ENCODE measurements around the gene CFAP61. TPM values are rescaled to one million over a fixed set of nuclear protein-coding genes. Genes with fewer than 3 reads are reported as not detected.

The CFAP61 gene
- total and polyA plus RNA-seq, 7 donors, result 8.3 to 59.4 (median 24.5) TPM

GRCh38 chr20:20276811-20277530 lies 224.6 kb downstream of the CFAP61 start:
- TF ChIP-seq CTCF (IDR thresholded peaks at IDR 0.05), result no peak
- Histone ChIP-seq H3K27me3 (ENCODE audit: insufficient read depth in 3 of 3, low read length in 2 of 3) (no peaks in the 10 kb centered on the region), H3K4me1 (peaks cover 7% of the 10 kb centered on the region), H3K4me3 (no peak overlapping the region), H3K9me3 (peaks cover 2% of the 10 kb centered on the region), H3K36me3 (ENCODE audit: insufficient read depth in 1 of 2, low read depth in 1 of 2) (no peaks in the 10 kb centered on the region), H3K27ac (no peak overlapping the region)
- peak in 1 of 4 donors; percentile 7 for ATAC-seq
- 45 to 65% (median 64%) methylated on average over 26 of the region's 26 CpGs for WGBS, 3 donors
- intact Hi-C loops (cut with DNase I), result no loop called here
- no peak for DNase-seq

DNA sequence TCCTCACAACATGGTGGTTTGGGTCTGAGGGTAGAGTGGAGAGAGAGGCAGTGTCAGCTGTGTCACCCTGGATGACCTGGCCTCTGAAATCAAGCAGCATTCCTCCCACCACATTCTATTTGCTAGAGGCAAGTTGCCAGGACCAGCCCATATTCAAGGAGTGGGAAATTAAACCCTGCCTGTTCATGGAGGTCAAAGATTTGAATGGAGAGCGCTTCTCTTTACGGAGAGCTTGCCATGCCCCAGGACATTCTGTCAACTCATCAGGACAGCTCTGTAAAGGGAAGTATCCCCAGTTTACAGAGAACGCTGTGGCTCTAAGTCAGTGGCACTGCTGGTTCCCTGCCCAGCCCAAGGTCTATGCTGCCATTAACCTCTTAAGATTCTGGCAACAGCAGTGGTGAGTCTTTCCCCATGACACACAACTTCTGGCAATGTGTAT lies 225.6 kb downstream of the CFAP61 start:
- WGBS, 3 donors, result 27 to 45% (median 29%) methylated on average over 3 of the region's 3 CpGs
- DNase-seq, result peak; percentile 20 to 72
- intact Hi-C loops (cut with DNase I), result no loop called here
- no peaks in the 10 kb centered on the region for H3K36me3 ChIP-seq (ENCODE audit: insufficient read depth in 1 of 2, low read depth in 1 of 2)
- TF ChIP-seq CTCF (IDR thresholded peaks at IDR 0.05), result no peak
- H3K27ac ChIP-seq, result no peak overlapping the region
- no peaks in the 10 kb centered on the region for H3K27me3 ChIP-seq (ENCODE audit: insufficient read depth in 3 of 3, low read length in 2 of 3)
- H3K4me3 ChIP-seq, result no peak overlapping the region
- H3K4me1 ChIP-seq, result peaks cover 7% of the 10 kb centered on the region
- peaks cover 2% of the 10 kb centered on the region for H3K9me3 ChIP-seq
- ATAC-seq, result peak; percentile 70 to 93 (median 92)

DNA sequence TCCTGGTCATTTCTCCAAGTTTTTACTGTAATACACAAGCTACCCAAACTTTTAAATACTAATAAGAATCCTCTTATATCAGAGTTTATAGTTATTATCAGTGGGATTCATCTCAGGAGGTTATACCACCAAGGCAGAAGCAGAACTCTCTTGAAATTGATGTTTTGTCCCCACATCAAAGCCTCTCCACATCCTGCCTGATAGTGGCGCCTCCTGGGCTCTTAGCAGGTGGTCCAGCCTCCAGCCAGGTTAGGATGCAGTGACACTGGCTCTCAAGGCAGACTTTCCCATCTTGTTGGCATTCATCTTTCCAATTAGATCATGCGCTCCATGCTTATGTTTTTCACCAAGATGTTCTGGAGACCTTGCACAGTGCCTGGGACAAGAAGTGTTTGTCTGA lies 233.7 kb downstream of the CFAP61 start:
- H3K4me1 ChIP-seq, result no peaks in the 10 kb centered on the region
- peaks cover 0 to 13% of the 10 kb centered on the region in 2 donors for H3K36me3 ChIP-seq (ENCODE audit: insufficient read depth in 1 of 2, low read depth in 1 of 2)
- H3K9me3 ChIP-seq, result no peaks in the 10 kb centered on the region
- H3K27ac ChIP-seq, result no peak overlapping the region
- TF ChIP-seq CTCF (IDR thresholded peaks at IDR 0.05), result no peak
- H3K27me3 ChIP-seq (ENCODE audit: insufficient read depth in 3 of 3, low read length in 2 of 3), result no peaks in the 10 kb centered on the region
- H3K4me3 ChIP-seq, result no peak overlapping the region
- DNase-seq (no peak), ATAC-seq (no peak)
- intact Hi-C loops (cut with DNase I), result no loop called here
- 87 to 93% (median 90%) methylated on average over 2 of the region's 2 CpGs for WGBS, 3 donors

DNA sequence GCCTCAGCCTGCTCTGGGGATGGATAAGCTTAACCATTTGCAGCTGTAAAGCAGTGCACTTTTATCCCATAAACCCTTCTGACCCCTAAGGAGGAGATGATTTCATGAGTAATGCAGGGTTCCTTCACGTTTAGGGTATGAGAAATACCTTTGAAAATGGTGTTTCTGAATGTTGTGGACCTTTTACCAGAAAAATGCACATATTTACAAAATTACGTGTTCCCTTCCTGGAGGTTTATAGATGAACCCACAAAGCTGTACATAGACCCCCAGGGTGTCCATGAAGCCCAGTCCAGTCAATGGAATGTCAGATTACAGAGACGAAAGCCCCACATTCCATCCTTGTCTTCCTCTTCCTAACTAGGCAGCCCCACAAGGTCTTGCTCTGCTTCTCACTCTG lies 237.0 kb downstream of the CFAP61 start:
- H3K4me1 ChIP-seq, result no peaks in the 10 kb centered on the region
- 80 to 85% (median 81%) methylated on average over 3 of the region's 3 CpGs for WGBS, 3 donors
- ATAC-seq (no peak), DNase-seq (no peak)
- H3K27me3 ChIP-seq (ENCODE audit: insufficient read depth in 3 of 3, low read length in 2 of 3), result no peaks in the 10 kb centered on the region
- intact Hi-C loops (cut with DNase I), result no loop called here
- no peak for TF ChIP-seq CTCF (IDR thresholded peaks at IDR 0.05)
- no peak overlapping the region for H3K4me3 ChIP-seq
- peaks cover 0 to 17% of the 10 kb centered on the region in 2 donors for H3K36me3 ChIP-seq (ENCODE audit: insufficient read depth in 1 of 2, low read depth in 1 of 2)
- H3K9me3 ChIP-seq, result no peaks in the 10 kb centered on the region
- no peak overlapping the region for H3K27ac ChIP-seq

DNA sequence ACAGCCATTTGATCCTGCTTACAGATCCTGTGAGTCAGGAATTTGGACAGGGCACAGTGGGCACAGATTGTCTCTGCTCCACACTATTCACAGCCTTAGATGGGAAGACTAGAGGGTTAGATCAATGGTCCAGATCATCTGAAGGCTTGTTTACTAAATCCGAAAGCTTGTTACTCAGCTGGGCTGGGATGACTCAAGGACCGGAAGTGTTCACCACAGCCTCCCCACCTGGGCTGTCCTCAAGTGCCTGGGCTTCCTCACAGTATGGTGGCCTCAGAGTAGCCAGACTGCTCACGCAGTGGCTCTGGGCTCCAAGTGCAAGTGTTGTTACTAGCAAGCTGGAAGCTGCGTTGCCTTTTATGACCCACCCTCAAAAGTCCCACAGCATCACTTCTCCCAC lies 240.1 kb downstream of the CFAP61 start:
- ATAC-seq, result peak in 1 of 4 donors; percentile 37
- DNase-seq, result no peak
- Histone ChIP-seq H3K36me3 (ENCODE audit: insufficient read depth in 1 of 2, low read depth in 1 of 2) (peaks cover 0 to 18% of the 10 kb centered on the region in 2 donors), H3K27ac (no peak overlapping the region), H3K4me1 (no peaks in the 10 kb centered on the region), H3K4me3 (no peak overlapping the region), H3K27me3 (ENCODE audit: insufficient read depth in 3 of 3, low read length in 2 of 3) (no peaks in the 10 kb centered on the region), H3K9me3 (no peaks in the 10 kb centered on the region)
- intact Hi-C loops (cut with DNase I), result no loop called here
- TF ChIP-seq CTCF (IDR thresholded peaks at IDR 0.05), result no peak
- WGBS, 3 donors, result 89 to 95% (median 91%) methylated on average over 4 of the region's 4 CpGs

Data from psoas muscle (tissue), 8 donors.